ENCODE results near the gene PRMT1. TPM values are rescaled to one million over a fixed set of nuclear protein-coding genes. Genes with fewer than 3 reads are reported as not detected.
A peak's percentile ranks its signal among the peaks of the same experiment; 100 is the strongest.

Gene PRMT1
- total and polyA plus RNA-seq, 12 donors, result 80.0 to 270 (median 127) TPM

- Histone ChIP-seq H3K9me3 (no peaks in the 10 kb centered on the region), H3K4me3 (peak overlapping the region in 3 of 10 donors; percentile 89 to 99 (median 92)), H3K36me3 (peaks cover 3 to 39% (median 31%) of the 10 kb centered on the region in 9 donors), H3K27ac (peak overlapping the region in 9 of 10 donors; percentile 62 to 98 (median 96)), H3K27me3 (no peaks in the 10 kb centered on the region), H3K4me1 (peaks cover 17 to 58% (median 45%) of the 10 kb centered on the region in 9 donors)
- 38 to 55% methylated on average over 12 of the region's 12 CpGs for WGBS, 2 donors
- DNase-seq (no peak), ATAC-seq (no peak)
- no peak for TF ChIP-seq CTCF (IDR thresholded peaks at IDR 0.05)
- intact Hi-C loops (cut with DNase I), result loop anchor here in 6 of 10 donors (5.0 to 10.0 kb wide), 10 partner anchors 84 to 227 kb away; partner anchors contain the start of genes PRR12 (in 3 of the 6), NOSIP (in 2 of the 6), PRRG2 (in 2 of the 6) and AKT1S1 (in 1 of the 6)
These were observed 2.1 kb downstream of the PRMT1 start for GRCh38 chr19:49678985-49679770.

GRCh38 chr19:49679771-49680413, 2.8 kb downstream of the PRMT1 start:
- 53 to 60% methylated on average over 10 of the region's 10 CpGs for WGBS, 2 donors
- DNase-seq (no peak), ATAC-seq (no peak)
- peaks cover 17 to 61% (median 47%) of the 10 kb centered on the region in 9 donors for H3K4me1 ChIP-seq
- intact Hi-C loops (cut with DNase I), result loop anchor here in 7 of 10 donors (5.0 to 10.0 kb wide), 11 partner anchors 85 to 228 kb away; partner anchors contain the start of genes PRR12 (in 3 of the 7), NOSIP (in 2 of the 7), PRRG2 (in 2 of the 7) and AKT1S1 (in 1 of the 7)
- peaks cover 3 to 46% (median 34%) of the 10 kb centered on the region in 9 donors for H3K36me3 ChIP-seq
- no peaks in the 10 kb centered on the region for H3K27me3 ChIP-seq
- H3K9me3 ChIP-seq, result no peaks in the 10 kb centered on the region
- peak overlapping the region in 4 of 10 donors; percentile 23 to 35 (median 27) for H3K4me3 ChIP-seq
- peak overlapping the region in 9 of 10 donors; percentile 50 to 98 (median 72) for H3K27ac ChIP-seq
- TF ChIP-seq CTCF (IDR thresholded peaks at IDR 0.05), result no peak

- intact Hi-C loops (cut with DNase I), result loop anchor here in 1 of 10 donors (10.0 kb wide), 1 partner anchor 124 kb away; no protein-coding TSS in a partner anchor
- TF ChIP-seq CTCF (IDR thresholded peaks at IDR 0.05), result peak; percentile 99 to 100 (median 100)
- Histone ChIP-seq H3K27me3 (no peaks in the 10 kb centered on the region), H3K9me3 (no peaks in the 10 kb centered on the region), H3K4me3 (peak overlapping the region in 6 of 10 donors; percentile 22 to 38 (median 27)), H3K27ac (peak overlapping the region in 9 of 10 donors; percentile 50 to 98 (median 70)), H3K36me3 (peaks cover 3 to 54% (median 41%) of the 10 kb centered on the region in 9 donors), H3K4me1 (peaks cover 17 to 66% (median 53%) of the 10 kb centered on the region in 9 donors)
- DNase-seq, result peak; percentile 89 to 95
- 32 to 33% methylated on average over 39 to 40 of the region's 40 CpGs for WGBS, 2 donors
- peak; percentile 3 to 20 (median 6) for ATAC-seq
These were observed 3.6 kb downstream of the PRMT1 start for GRCh38 chr19:49680421-49681351.

Measured in heart right ventricle (tissue), 16 donors.